ENCODE data around the gene SERPINB6.

- TF ChIP-seq CTCF (IDR thresholded peaks at IDR 0.05; ENCODE audit: low read length): no peak
- no peak for TF ChIP-seq EZH2 (IDR thresholded peaks at IDR 0.05; ENCODE audit: borderline replicate concordance, low read length)
These were observed 31.1 kb downstream of the SERPINB6 start for GRCh38 chr6:2940010-2940850.
